NT2/D1 (cell line): ENCODE measurements around the gene HAND2.

Experiments used
- SUZ12 ChIP-seq: IDR thresholded peaks from 2 replicates; pipeline ENCODE4 v1.6.1; 2011; ENCODE audit not compliant: insufficient read length, insufficient read depth; ENCODE audit errors: extremely low read depth
- YY1 ChIP-seq: IDR thresholded peaks from 2 replicates; pipeline ENCODE4 v1.6.1; 2011; ENCODE audit not compliant: insufficient read length, insufficient read depth
- ZNF274 ChIP-seq: IDR thresholded peaks from 2 replicates; pipeline ENCODE4 v1.6.1; 2011; ENCODE audit warnings: mild to moderate bottlenecking, low read depth, low read length

DNA sequence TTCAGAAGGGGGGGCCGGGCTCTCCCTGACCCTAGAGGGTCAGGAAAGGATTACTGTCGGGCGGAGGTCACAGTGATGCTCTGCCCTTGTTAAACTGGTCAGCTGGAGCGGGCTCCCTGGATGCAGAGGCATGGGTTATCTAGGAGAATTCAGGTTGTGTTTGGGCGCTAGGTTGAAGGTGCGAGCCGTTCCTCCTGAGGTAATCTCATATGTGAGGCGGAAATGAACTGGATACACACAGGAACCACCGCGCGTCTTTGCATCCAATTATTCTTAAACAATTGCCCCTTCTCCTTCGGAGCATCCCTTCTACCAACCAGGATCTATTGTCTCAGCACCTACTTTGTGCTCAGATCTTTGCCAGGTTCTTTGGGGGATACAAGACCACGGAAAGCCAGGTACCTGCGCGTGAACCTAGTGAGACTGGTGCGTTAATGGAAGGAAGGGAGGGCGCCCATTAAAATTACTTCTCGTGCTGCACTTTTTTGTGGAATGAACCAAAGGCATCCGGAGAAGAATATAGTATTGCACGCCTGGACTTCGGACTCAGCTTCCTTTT lies 28.4 kb downstream of the HAND2 start:
- no peak for TF ChIP-seq SUZ12
- no peak for TF ChIP-seq YY1
- TF ChIP-seq ZNF274: no peak
